GM19035 (cell line): ENCODE results near the gene XPNPEP2.
"Not testable (repeated sequence)": the region's sequence is repeated elsewhere in the genome, so short reads cannot be mapped to it uniquely, and the experiment has no call there.

ENCODE experiments used
- ATAC-seq: cut with Tn5 transposase; IDR thresholded peaks from one replicate; pipeline ENCODE4 v1.9.1; 2021; ENCODE audit not compliant: unreplicated experiment

The XPNPEP2 gene

GRCh38 chrX:129719268-129719667 is 19.5 kb upstream of the XPNPEP2 start:
- no peak for ATAC-seq

DNA sequence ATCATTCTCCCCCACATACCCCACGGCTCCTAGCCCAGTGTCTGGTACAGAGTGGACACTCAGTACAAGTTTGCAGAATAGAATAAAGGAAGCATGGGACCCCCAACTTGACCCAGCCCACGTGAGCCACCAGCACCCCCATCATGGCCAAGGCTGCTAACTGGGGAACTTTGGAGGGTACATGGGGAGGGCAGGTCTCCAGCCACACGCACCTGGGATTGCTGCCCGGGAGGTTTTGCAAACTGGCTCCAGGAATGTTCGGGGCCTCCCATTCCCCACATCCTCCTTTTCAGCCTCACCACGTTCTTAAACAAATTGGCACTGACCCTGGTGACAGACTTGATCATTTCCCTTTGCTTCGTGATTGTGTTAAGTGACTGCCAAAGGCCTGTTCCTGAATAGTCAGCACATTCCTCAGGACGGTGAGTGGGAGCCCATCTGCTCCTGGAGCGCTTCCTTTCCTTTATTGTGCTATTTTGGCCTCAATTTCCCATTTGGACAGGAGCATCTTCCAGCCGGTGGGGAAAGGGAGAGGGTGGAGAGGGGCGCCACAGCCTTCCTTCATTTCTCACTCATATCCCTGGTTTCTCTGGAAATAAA is 18.7 kb upstream of the XPNPEP2 start:
- no peak for ATAC-seq

DNA sequence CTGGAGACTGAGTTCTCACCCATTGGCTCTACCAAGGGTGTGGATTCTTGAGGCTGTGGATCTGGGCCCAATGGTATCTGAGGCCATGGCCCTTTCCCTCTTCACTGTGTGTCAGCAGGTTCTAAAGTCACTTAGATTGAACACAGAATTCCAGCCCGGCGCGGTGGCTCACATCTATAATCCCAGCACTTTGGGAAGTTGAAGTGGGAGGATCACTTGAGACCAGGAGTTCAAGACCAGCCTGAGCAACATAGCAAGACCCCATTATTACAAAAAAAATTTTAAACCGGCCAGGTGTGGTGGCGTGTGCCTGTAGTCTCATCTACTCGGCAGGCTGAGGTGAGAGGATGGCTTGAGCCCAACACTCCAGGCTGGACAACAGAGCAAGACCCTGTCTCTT is 18.0 kb upstream of the XPNPEP2 start:
- ATAC-seq, result no peak

DNA sequence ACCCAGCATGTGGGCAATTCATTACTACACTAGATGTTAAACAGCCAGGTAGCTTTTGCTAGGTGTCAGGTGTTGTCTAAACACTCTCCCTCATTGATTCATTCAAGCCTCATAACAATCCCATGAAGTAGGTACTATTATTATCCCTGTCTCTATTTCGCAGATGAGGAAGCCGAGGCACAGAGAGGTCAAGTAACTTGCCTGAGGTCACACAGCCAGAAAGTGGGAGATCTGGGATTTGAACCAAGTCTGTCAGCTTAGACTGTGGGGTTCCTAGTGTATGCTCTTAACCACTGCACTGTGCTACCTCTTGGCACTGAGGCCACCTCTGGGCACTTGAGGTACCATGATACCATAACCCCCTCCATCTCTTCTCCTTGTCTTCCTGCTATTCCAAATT is 17.4 kb upstream of the XPNPEP2 start:
- no peak for ATAC-seq

DNA sequence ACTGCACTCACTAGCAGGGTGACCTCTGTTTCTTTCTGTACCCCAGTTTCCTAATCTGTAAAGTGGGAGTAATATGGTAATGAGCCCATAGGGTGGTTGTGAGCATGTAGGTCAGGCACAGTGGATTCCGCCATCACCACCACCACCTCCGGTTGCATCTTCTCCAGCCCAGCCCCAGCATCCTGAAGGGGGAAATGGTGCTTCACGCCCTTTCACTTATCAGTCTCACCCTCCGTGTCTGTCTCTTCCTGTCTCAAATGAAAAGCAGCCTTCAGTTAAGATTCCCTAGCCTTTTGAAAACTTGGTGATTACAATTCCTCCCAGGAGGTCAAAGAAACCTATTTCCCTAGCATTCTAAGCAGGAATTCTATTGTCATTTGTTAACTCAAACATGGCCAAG is 16.9 kb upstream of the XPNPEP2 start:
- ATAC-seq, result no peak

DNA sequence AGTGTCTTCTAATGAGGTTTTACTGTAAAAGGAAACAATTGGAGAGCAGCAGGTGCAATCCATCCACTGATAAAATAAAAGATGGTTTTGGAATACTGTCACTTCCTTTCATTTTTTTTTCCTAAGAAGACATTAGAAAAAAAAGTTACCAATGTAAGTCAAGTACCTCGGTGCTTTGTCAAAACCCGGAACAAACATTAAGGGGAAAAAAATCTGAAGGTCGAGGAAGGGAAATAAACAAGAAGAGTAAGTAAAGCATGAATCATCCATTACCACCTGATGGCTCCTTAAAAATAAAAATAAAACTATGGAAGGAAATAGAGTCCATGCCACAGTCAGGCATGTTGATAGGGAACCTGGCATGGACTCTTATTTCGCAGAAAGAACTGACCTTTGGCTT is 15.3 kb upstream of the XPNPEP2 start:
- ATAC-seq, result no peak

- ATAC-seq, result no peak
These were observed 14.0 kb upstream of the XPNPEP2 start for GRCh38 chrX:129724754-129725153.

DNA sequence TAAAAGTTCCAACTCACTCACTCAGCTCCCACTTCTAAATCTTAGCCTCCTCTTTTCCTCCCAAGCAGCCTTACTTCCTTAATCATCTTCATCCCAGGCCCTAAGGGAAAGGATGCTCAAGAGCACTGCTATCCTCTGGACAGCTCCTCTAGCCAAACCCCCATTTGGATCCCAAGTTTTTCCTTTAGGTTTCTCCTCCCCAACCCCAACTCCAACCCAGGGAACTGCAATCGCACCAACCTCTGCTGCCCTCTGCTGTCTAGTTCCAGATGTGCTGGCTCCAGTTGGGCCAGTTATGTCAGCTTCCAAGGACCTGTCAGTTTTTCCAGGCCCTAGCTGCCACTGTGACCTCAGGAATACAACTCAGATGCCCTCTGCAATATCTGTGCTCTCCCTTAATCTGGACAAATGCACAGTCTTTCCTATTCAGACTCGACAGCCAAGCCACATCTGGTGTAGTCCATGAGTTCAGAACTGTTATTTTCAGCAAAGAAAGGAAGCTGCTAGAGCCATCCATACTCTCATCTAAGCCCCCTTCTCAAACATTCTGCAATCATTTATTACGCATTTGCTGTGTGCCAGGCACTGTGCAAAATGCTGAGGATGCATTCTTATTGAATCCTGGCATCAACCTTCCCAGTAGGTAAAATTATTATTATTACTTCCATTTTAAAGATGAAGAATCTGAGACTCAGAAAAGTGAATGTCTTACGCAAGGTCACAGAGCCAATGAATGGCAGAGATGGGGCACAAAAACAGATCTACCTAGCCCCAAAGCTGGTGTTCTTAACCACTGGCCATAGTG is 12.3 kb upstream of the XPNPEP2 start:
- no peak for ATAC-seq

GRCh38 chrX:129728061-129728460 is 10.7 kb upstream of the XPNPEP2 start:
- ATAC-seq, result no peak

- ATAC-seq, result no peak
These were observed 7.6 kb upstream of the XPNPEP2 start for GRCh38 chrX:129731228-129731627.

DNA sequence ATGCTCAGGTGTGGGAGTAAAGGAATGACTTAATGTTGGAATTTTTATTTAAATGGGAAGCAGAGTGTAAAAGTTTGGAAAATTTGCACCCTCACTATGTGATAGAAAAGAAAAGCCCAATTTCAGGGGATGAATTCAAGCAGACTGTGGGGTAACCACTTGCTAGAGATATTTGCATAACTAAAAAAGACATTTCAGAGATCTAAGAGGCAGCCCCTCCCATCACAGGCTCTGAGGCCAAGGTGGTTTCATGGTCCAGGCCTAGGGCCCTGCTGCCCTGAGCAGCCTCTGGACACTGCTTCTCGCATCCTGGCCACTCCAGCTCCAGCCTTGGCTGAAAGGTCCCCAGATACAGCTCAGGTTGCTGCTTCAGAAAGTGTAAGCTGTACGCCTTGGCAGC is 5.9 kb upstream of the XPNPEP2 start:
- no peak for ATAC-seq

- ATAC-seq, result no peak
These were observed 5.4 kb upstream of the XPNPEP2 start for GRCh38 chrX:129733335-129733734.

DNA sequence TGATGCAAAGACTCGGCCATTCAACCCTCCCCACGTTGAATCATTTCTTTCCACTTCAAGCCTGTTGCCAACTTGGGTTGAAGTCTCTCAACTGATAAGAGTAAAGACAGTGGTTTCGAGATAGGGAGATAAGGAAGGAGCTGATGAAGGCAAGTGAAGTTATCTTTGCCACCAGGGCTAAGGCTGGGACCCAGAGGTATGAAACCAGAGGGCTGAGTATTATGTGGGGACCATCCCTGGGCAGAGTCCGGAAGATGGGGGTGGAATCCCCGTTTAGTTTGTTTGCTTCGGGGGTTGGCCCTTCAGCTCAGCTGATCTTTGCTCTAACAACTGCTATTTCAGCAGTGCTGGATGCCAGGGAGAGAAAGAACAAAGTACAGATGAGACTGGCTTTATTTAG is 2.3 kb upstream of the XPNPEP2 start:
- no peak for ATAC-seq

GRCh38 chrX:129737916-129738315 is 863 bp upstream of the XPNPEP2 start:
- ATAC-seq, result no peak

DNA sequence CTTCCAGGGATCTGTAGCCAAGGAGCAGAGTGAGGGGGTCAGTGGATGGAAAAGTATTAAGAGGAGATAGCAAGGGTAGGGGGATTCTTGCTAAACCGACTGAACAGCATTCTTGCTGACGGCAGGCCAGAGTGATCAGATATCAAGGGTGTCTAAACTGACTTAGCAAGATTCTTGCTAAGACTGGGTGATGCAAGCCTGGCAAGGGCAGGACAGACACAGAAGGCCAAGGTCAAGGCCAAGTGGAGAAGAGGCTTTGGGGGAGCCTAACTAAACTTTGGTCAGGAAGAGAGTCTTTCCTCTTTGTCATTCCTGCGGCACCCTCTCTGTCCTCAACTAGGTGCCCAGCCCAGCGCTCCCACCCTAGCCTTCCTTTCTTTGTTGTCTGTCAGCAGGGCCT is 799 bp downstream of the XPNPEP2 start:
- no peak for ATAC-seq

GRCh38 chrX:129741880-129742758 is 3.3 kb downstream of the XPNPEP2 start:
- no peak for ATAC-seq

- not testable (repeated sequence) for ATAC-seq
These were observed 4.0 kb downstream of the XPNPEP2 start for GRCh38 chrX:129742759-129743152.

- no peak for ATAC-seq
These were observed 5.0 kb downstream of the XPNPEP2 start for GRCh38 chrX:129743821-129744220.

GRCh38 chrX:129744861-129745321 is 6.1 kb downstream of the XPNPEP2 start:
- ATAC-seq, result no peak

DNA sequence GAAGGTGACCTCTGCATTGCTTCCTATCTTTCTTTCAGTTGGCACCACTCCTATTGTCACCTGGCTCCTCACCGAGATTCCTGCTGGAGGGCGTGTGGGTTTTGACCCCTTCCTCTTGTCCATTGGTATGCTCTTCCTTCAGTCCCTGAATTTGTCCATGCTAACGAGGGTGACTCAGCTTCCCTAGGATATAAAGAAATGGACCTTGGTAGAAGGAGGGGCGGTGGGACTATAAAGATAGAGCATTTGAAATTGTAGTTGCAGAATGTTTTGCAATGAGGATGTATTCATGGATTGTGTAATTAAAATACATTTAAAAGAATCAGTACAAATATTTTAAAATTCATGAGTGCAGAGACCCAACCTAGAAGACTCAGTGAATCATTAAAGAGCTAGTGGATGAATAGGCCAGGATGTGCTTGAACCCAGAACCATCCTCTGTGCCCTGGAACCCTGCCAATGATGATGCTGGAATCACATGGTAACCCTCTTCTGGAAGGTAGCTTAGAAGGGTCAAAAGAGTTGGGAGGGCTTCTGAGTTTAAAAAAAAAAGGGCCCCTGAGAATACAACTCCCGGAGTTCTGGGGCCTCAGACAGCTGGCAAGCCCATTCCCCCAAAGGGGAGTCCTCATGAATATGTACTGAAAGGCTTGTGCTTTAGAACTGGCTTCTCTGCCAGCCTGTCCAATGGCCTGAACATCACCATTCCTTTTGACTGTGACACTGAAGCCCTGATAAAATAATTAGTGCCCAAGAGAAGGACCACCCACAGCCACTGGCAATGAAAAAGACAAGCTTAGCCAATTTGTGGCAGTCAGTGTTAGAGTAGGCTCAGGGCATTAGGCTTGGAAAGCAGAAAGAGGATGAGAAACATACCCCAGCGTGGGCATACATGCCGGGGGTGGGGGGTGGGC is 8.0 kb downstream of the XPNPEP2 start:
- ATAC-seq, result no peak

- ATAC-seq, result no peak
These were observed 8.8 kb downstream of the XPNPEP2 start for GRCh38 chrX:129747533-129747932.
